CD4-positive, CD25-positive, alpha-beta regulatory T cell (primary cell): ENCODE results near the gene TIMM17B. TPM values are rescaled to one million over a fixed set of nuclear protein-coding genes. Genes with fewer than 3 reads are reported as not detected.

Source experiments
- ATAC-seq, 2 donors: fragments of 150-1000 bp; cut with Tn5 transposase; one replicate each; pipeline ENCODE4 v1.10.0; 2021; ENCODE audit warnings: low read depth in 2 of 2, moderate number of reproducible peaks in 2 of 2, moderate library complexity in 1 of 2
- DNase-seq, 3 donors: peaks; one replicate each; pipeline versions ENCODE4 v3.0.0 to v3.0.0-alpha.2; 2012 to 2022; ENCODE audit warnings: mixed read lengths in 1 of 3
- H3K27ac ChIP-seq: one replicate; pipeline ENCODE4 v1.7.0; 2013; ENCODE audit warnings: mild to moderate bottlenecking, low read length; ENCODE audit not compliant: insufficient read depth, poor library complexity, severe bottlenecking
- H3K27me3 ChIP-seq: one replicate; pipeline ENCODE4 v1.7.0; 2013; ENCODE audit warnings: low read length; ENCODE audit not compliant: control insufficient read depth, insufficient read depth
- H3K36me3 ChIP-seq: one replicate; pipeline ENCODE4 v1.7.0; 2013; ENCODE audit warnings: mild to moderate bottlenecking, low read length, moderate library complexity; ENCODE audit not compliant: control insufficient read depth, insufficient read depth
- H3K4me1 ChIP-seq: 2 replicates; pipeline ENCODE4 v1.7.0; 2013; ENCODE audit warnings: mild to moderate bottlenecking, low read length; ENCODE audit not compliant: insufficient read depth, control insufficient read depth, poor library complexity, severe bottlenecking
- H3K4me3 ChIP-seq: one replicate; pipeline ENCODE4 v1.7.0; 2013; ENCODE audit warnings: low read depth, mild to moderate bottlenecking, low read length, moderate library complexity
- H3K9me3 ChIP-seq, 2 experiments: 1 replicate in 1 of 2; 2 replicates in 1 of 2; pipeline ENCODE4 v1.7.0; 2013; ENCODE audit warnings: low read length in 2 of 2, mild to moderate bottlenecking in 1 of 2, moderate library complexity in 1 of 2; ENCODE audit not compliant: control insufficient read depth in 2 of 2
- H3K27ac Mint-ChIP-seq, 3 donors: one replicate each; pipeline ENCODE4 v1.8.0; 2020 to 2022; ENCODE audit warnings: mild to moderate bottlenecking in 3 of 3, mixed read lengths in 3 of 3, moderate library complexity in 2 of 3
- H3K27me3 Mint-ChIP-seq: one replicate; pipeline ENCODE4 v1.8.0; 2022; ENCODE audit warnings: mild to moderate bottlenecking, mixed read lengths
- H3K36me3 Mint-ChIP-seq: one replicate; pipeline ENCODE4 v1.8.0; 2020; ENCODE audit warnings: mixed read lengths
- H3K4me1 Mint-ChIP-seq, 4 donors: one replicate each; pipeline ENCODE4 v1.8.0; 2020 to 2022; ENCODE audit warnings: mixed read lengths in 4 of 4, mild to moderate bottlenecking in 1 of 4
- H3K4me3 Mint-ChIP-seq, 4 donors: one replicate each; pipeline ENCODE4 v1.8.0; 2020 to 2022; ENCODE audit warnings: mild to moderate bottlenecking in 4 of 4, mixed read lengths in 4 of 4, moderate library complexity in 3 of 4
- H3K9me3 Mint-ChIP-seq, 7 donors: one replicate each; pipeline ENCODE4 v1.8.0; 2020 to 2022; ENCODE audit warnings: mixed read lengths in 7 of 7, mild to moderate bottlenecking in 3 of 7, moderate library complexity in 2 of 7
- polyA plus RNA-seq, 4 donors: library from polyadenylated mRNA; unstranded; fragments of 300-500 nt; fragmentation: Illumina TruSeq; gene quantifications; one replicate each; pipeline ENCODE4 v1.2.3, GENCODE V29; 2021
- total RNA-seq: library from RNA; stranded (reverse); gene quantifications from one replicate; pipeline ENCODE4 v1.2.3, GENCODE V29; 2022

TIMM17B gene
- total and polyA plus RNA-seq, 5 donors from 2014 or later: 31.4 to 65.1 (median 52.4) TPM

DNA sequence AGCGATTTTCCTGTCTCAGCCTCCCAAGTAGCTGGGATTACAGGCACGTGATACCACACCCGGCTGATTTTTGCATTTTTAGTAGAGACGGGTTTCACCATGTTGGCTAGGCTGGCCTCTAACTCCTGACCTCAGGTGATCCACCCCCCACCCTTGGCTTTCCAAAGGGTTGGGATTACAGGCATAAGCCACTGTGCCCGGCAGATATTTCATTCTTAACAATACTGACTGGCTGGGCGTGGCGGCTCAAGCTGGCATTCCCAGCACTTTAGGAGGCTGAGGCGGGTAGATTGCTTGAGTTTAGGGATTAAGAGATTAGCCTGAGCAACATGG lies 1.5 kb upstream of the TIMM17B start:
- no peaks in the 10 kb centered on the region for H3K9me3 ChIP-seq
- ATAC-seq: no peak
- Mint-ChIP-seq H3K4me1 (peaks cover 0 to 47% (median 6%) of the 10 kb centered on the region in 4 donors), H3K27ac (no peak overlapping the region), H3K27me3 (no peaks in the 10 kb centered on the region), H3K36me3 (peaks cover 13% of the 10 kb centered on the region), H3K4me3 (peak overlapping the region in 1 of 4 donors; percentile 48), H3K9me3 (no peaks in the 10 kb centered on the region)
- peak overlapping the region; percentile 41 for H3K27ac ChIP-seq
- DNase-seq: no peak
- H3K36me3 ChIP-seq: peaks cover 30% of the 10 kb centered on the region
- H3K27me3 ChIP-seq: no peaks in the 10 kb centered on the region
- H3K4me3 ChIP-seq: no peak overlapping the region
- H3K4me1 ChIP-seq: peaks cover 19% of the 10 kb centered on the region

DNA sequence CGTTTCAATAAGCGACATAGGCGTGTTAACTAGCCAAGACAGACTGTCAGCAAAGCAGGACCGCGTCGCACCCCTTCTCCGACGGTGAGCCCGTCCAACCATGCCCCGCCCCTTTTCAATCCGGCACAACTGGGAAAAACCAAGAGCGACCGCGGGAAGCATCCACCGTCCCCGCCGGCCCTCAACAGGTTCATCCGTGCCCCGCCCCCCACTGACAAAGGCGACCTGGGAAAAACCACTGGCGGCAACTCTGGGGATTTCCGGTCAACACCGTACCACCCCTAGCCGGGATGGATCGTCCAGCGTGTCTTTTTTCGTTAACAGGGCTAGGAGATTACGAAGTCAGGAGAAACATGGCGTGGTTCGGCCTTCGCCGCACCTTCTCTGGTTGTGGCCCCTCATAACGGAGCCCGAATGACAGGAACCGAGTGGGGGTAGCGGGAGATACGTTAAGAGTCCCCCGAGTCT lies 377 bp downstream of the TIMM17B start:
- Mint-ChIP-seq H3K4me1 (peaks cover 0 to 46% (median 6%) of the 10 kb centered on the region in 4 donors), H3K4me3 (peak overlapping the region; percentile 84 to 97 (median 94)), H3K36me3 (peaks cover 6% of the 10 kb centered on the region), H3K9me3 (no peaks in the 10 kb centered on the region), H3K27ac (peak overlapping the region; percentile 95 to 98 (median 96)), H3K27me3 (no peaks in the 10 kb centered on the region)
- Histone ChIP-seq H3K4me3 (peak overlapping the region; percentile 78), H3K27me3 (no peaks in the 10 kb centered on the region), H3K9me3 (no peaks in the 10 kb centered on the region), H3K27ac (peak overlapping the region; percentile 96), H3K36me3 (peaks cover 18% of the 10 kb centered on the region), H3K4me1 (peaks cover 19% of the 10 kb centered on the region)
- ATAC-seq (no peak), DNase-seq (peak; percentile 55 to 68 (median 61))

DNA sequence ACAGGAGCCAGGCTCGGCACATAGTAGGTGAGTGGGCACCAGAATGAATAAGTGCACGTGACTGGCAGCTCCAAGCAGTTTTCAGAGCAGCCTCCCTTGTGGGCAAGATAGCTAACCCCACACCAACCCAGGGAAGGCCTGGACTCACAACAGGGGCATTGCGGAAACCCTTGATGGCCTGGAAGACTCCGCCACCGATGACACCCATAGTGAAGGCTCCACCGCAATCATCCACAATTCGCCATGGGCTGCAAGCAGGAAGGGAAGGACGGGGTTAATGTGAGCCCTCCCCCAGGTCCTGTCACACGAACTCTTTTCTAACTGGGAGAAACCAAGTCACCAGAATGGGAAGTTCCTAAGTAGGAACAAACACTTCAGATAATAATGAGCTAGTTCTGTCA lies 957 bp downstream of the TIMM17B start:
- ATAC-seq (no peak), DNase-seq (no peak)
- peaks cover 0 to 50% (median 6%) of the 10 kb centered on the region in 4 donors for H3K4me1 Mint-ChIP-seq

DNA sequence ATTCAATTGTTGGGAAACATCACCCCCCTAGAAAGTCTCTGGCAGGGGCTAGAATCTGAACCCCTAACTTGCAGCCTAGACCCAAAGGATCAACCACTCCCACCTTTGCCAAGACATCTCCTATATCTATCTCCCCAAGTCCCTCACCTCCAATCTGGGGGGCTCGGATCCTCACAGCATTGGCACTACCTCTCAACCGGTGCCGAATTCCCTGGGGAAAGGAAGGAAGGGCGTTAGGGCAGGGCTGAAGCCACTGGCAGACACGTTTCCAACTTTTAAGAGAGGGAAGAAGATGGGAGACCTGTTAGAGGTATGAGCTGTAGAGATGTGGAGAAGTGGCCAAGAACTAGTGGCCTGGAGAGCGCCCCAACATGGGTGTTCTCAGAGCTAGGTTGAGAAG lies 2.7 kb downstream of the TIMM17B start:
- Histone ChIP-seq H3K4me1 (peaks cover 25% of the 10 kb centered on the region), H3K9me3 (no peaks in the 10 kb centered on the region), H3K27ac (no peak overlapping the region), H3K4me3 (no peak overlapping the region), H3K27me3 (no peaks in the 10 kb centered on the region), H3K36me3 (peaks cover 6% of the 10 kb centered on the region)
- Mint-ChIP-seq H3K4me3 (peak overlapping the region in 3 of 4 donors; percentile 5 to 60 (median 6)), H3K27me3 (no peaks in the 10 kb centered on the region), H3K9me3 (peaks cover 0 to 2% (median 0%) of the 10 kb centered on the region in 7 donors), H3K27ac (peak overlapping the region in 1 of 3 donors; percentile 31), H3K36me3 (no peaks in the 10 kb centered on the region), H3K4me1 (peaks cover 5 to 56% (median 9%) of the 10 kb centered on the region in 4 donors)
- DNase-seq: no peak
- ATAC-seq: no peak

More for the DNA sequence above, 957 bp downstream of the TIMM17B start:
- H3K4me3 Mint-ChIP-seq: peak overlapping the region; percentile 84 to 97 (median 94)
- peak overlapping the region; percentile 96 for H3K27ac ChIP-seq
- peaks cover 25% of the 10 kb centered on the region for H3K4me1 ChIP-seq
- H3K27me3 Mint-ChIP-seq: no peaks in the 10 kb centered on the region
- H3K27me3 ChIP-seq: no peaks in the 10 kb centered on the region
- H3K4me3 ChIP-seq: peak overlapping the region; percentile 78
- H3K36me3 ChIP-seq: peaks cover 13% of the 10 kb centered on the region
- no peaks in the 10 kb centered on the region for H3K9me3 ChIP-seq
- peaks cover 3% of the 10 kb centered on the region for H3K36me3 Mint-ChIP-seq
- peak overlapping the region; percentile 90 to 98 (median 95) for H3K27ac Mint-ChIP-seq
- H3K9me3 Mint-ChIP-seq: no peaks in the 10 kb centered on the region

DNA sequence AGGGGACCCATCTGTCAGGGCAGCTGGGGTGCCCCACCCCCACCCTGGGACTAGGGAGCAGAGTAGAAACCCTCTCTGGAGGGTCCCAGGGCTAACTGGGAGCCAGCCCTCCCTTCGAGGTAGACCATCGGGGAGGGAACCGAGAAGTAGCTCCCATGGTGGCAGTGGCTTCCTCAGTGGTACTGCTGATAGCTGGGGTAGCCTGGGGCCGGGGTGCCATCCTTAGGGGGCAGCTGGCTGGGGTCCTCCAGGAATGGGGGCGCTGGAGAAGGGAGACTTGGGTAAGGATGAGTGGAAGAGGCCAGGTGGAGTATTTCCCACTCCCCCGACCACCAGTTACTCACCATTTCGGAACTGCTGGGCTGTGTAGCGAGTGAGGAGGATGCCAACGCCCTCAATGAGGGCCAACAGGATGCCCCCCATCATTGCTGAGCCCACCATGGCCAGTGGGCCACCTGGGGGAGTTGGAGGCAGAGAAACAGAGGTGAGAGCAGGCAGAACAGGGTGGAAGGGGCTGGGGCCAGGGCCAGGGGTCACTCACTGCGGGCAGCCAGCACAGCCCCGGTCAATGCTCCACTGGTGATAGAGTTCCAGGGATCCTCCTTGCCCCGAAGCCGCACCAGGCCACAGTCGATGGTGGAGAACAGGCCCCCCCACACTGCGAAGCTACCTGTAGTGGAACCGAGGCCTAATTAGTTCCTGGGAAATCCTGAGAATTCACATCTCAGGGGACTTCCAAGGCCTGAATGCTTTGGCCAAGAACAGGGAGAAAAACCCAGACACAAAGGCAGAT lies 3.8 kb downstream of the TIMM17B start:
- Histone ChIP-seq H3K4me3 (no peak overlapping the region), H3K4me1 (peaks cover 15% of the 10 kb centered on the region), H3K36me3 (peaks cover 3% of the 10 kb centered on the region), H3K27me3 (no peaks in the 10 kb centered on the region), H3K27ac (no peak overlapping the region), H3K9me3 (no peaks in the 10 kb centered on the region)
- Mint-ChIP-seq H3K4me1 (peaks cover 6 to 51% (median 9%) of the 10 kb centered on the region in 4 donors), H3K27ac (peak overlapping the region in 1 of 3 donors; percentile 81), H3K36me3 (no peaks in the 10 kb centered on the region), H3K9me3 (peaks cover 0 to 2% (median 0%) of the 10 kb centered on the region in 7 donors), H3K4me3 (peak overlapping the region in 2 of 4 donors; percentile 38 to 56), H3K27me3 (no peaks in the 10 kb centered on the region)
- no peak for ATAC-seq
- no peak for DNase-seq

DNA sequence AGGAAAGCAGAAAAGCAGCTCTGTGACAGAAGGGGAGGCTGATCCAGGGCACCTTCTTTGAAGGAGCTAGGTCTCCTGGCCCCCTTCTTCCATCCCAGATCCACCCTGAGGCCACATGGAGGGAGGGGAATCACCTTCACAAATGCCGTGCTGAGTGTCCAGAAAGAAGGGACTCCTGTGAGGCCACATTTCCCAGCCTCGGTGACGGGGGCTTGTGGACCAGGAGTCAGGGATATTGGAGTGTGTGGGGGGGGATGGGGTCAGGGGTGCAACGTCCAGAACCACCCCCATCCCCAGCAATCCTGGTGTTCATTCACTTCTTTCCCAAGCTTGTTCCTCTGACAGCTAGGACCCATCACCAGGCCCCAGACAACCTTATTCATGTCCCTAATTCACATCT lies 4.7 kb downstream of the TIMM17B start:
- H3K36me3 ChIP-seq: peaks cover 3% of the 10 kb centered on the region
- peaks cover 6 to 44% (median 9%) of the 10 kb centered on the region in 4 donors for H3K4me1 Mint-ChIP-seq
- H3K4me3 Mint-ChIP-seq: peak overlapping the region in 3 of 4 donors; percentile 36 to 58 (median 56)
- H3K4me3 ChIP-seq: no peak overlapping the region
- H3K27me3 Mint-ChIP-seq: no peaks in the 10 kb centered on the region
- H3K27ac ChIP-seq: no peak overlapping the region
- no peaks in the 10 kb centered on the region for H3K9me3 ChIP-seq
- no peak for ATAC-seq
- DNase-seq: no peak
- H3K27me3 ChIP-seq: no peaks in the 10 kb centered on the region
- no peaks in the 10 kb centered on the region for H3K36me3 Mint-ChIP-seq
- peak overlapping the region in 2 of 3 donors; percentile 81 to 90 for H3K27ac Mint-ChIP-seq
- peaks cover 0 to 2% (median 0%) of the 10 kb centered on the region in 7 donors for H3K9me3 Mint-ChIP-seq
- peaks cover 15% of the 10 kb centered on the region for H3K4me1 ChIP-seq

DNA sequence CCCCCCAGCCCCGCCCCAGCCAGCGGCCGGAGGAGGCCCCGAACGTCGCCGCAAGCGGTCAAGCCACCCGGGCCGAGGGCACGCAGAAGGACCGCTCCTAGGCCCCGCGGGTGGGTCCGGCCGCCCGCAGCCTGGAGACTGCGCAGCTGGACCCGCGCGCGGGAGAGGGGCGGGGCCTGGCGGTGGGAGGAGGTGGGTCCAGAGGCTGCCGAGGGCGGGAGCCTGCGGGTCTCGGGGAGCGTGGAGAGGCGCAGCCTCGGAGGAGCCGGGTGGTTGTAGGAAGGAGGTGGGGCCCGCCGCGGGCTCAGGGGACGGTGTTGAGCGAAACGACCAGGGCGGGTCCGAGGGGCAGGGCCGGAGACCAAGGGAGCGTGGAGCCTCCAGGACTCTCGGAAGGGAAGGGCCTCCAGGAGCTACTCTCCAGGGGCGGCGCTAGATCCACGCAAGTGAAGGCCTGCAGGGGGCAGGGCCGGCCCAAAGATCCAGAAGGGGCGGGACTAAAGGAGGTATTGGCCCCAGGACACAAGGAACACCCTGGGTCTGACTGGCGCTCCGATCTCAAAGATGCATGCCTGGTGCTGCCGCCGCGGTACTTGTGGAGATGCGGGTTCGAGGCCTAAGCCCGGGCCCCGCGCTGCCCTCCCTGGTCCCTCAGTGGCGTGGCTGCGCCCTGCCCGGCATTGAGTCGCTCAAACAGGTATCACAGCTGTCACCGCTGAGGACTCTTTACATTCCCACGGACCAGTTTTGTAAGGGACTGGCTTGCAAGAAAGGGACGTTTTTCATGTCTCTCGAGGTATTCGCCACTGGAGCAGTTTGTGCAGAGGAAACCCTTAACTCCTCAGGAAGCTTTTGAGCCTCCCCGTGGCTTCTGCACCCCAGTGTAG lies 5.9 kb downstream of the TIMM17B start:
- Mint-ChIP-seq H3K36me3 (no peaks in the 10 kb centered on the region), H3K4me3 (peak overlapping the region; percentile 85 to 99 (median 91)), H3K27me3 (no peaks in the 10 kb centered on the region), H3K27ac (peak overlapping the region; percentile 20 to 86 (median 49)), H3K9me3 (peaks cover 0 to 2% (median 0%) of the 10 kb centered on the region in 7 donors), H3K4me1 (peaks cover 6 to 33% (median 8%) of the 10 kb centered on the region in 4 donors)
- Histone ChIP-seq H3K36me3 (peaks cover 3% of the 10 kb centered on the region), H3K4me1 (peaks cover 12% of the 10 kb centered on the region), H3K9me3 (no peaks in the 10 kb centered on the region), H3K27ac (peak overlapping the region; percentile 65), H3K27me3 (no peaks in the 10 kb centered on the region), H3K4me3 (peak overlapping the region; percentile 51)
- ATAC-seq: peak; percentile 89 to 92
- peak; percentile 71 to 84 (median 79) for DNase-seq
